HG03175 (cell line): ENCODE results near the gene CACNB4.
"Not testable (repeated sequence)": the region's sequence is repeated elsewhere in the genome, so short reads cannot be mapped to it uniquely, and the experiment has no call there.

Experiments used
- ATAC-seq: cut with Tn5 transposase; IDR thresholded peaks from one replicate; pipeline ENCODE4 v1.9.1; 2021; ENCODE audit warnings: mild to moderate bottlenecking, moderate library complexity; ENCODE audit not compliant: unreplicated experiment

The CACNB4 gene

DNA sequence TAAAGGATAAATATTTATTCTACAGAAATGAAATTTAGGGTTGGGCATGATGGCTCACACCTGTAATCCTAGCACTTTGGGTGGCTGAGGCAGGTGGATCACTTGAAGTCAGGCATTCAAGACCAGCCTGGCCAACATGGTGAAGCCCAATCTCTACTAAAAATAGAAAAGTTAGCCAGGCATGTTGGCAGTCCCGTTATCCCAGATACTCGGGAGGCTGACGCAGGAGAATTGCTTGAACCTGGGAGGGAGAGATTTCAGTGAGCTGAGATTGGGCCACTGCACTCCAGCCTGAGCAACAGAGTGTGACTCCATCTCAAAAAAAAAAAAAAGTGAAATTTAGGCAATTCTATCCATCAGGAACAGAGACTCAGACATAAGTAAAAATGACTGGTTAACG is 8.1 kb downstream of the CACNB4 start:
- not testable (repeated sequence) for ATAC-seq

DNA sequence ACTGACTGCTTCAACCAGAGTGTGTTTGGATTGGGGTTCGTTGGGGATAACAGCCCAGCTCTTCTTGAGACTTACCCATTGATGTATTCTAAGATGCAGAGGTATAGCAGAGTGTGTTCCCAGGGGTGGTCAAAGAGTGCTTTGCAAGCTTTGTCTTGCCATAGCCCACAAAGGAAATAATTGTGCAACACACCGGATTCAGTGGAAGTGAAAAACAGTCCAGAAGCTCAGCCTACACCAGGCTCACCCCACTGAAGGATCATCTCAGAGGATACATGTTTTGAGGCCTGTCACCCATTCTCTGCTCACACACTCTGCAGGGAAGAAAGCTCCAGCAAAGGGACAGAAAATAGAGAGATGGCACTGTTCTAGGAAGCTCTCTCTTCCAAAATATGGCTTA is 9.6 kb downstream of the CACNB4 start:
- no peak for ATAC-seq

DNA sequence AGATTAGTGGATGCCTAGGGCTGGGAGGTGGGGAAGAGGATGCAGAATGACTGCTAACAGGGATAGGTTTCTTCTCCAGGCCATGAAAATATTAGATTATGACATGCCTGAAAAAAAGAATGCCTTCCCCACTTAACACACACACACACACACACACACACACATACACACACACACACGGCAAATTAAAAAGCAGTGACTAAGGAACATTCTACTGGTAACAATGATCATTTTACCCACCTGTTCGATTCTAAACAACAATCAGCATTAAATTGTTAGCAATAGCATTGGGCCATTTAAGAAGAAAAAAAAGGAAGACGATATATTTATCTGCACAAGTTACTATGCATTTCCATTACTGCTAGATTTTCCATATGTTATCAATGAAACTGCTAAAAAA is 10.8 kb downstream of the CACNB4 start:
- ATAC-seq = no peak

DNA sequence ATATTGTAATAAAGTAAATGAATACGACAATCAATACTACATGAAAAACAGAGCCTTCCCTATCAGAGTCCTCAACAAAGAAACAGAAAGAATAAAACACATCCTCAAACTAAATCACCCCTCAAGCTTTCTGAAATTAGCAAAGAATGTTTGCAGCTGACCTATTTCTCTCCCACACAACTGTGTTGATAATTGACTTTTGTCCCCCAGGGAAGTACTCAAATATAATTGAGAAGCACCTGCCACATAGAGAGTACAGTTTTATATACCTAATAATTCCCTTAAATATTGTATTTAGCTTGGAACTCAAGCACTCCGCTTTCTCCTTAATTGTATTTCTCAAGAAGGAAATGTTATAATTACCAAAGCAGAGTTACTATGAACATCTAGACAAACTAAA is 12.6 kb downstream of the CACNB4 start:
- ATAC-seq = no peak

DNA sequence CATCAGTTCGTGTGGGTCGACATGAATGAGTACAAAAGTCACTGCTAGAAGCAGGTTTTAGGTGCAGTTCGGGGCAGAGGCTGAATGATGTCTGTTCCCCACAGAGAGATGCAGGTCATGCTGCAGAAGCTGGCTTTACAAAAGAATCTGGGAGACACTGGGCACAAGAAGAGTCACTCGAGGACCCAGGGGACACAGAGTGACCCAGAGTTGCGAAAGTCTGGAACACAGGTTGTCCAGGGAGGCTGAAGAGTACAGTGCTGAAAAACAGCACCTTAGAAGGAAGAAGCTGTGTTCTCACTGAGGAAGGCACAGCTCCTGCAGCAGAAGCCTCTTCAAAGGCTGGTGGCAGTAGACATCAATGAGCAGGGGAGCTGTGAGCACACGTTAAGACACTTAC is 14.8 kb downstream of the CACNB4 start:
- no peak for ATAC-seq

DNA sequence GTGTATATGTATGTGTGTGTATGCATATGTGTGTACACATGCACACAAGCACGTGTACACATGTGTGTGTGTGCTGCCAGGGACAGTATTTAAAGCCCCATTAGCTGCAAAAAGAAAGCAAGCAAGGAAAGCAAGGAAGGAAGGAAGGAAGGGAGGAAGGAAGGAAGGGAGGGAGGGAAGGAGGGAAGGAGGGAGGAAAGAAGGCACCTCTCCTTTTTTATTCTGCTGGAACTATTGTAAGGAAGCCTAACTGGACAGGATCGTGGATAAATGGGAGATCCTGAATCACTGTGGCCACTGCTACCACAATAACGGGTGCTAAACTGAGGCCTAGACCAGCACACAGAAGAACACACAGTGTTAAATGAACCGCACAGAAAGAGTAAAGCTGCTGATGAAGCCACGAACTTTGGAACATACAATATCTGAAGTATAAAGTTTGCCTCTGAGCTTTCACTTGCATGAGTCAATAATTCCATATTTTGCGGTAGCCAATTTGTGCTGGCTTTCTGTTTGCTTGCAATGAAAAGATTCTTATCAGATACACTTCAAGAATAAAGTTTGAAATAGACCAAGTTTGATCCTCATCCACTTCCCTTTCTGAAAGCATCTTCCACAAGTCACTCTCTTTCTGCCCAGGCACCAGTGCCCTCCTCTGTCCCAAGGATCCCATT is 15.5 kb downstream of the CACNB4 start:
- ATAC-seq = no peak

DNA sequence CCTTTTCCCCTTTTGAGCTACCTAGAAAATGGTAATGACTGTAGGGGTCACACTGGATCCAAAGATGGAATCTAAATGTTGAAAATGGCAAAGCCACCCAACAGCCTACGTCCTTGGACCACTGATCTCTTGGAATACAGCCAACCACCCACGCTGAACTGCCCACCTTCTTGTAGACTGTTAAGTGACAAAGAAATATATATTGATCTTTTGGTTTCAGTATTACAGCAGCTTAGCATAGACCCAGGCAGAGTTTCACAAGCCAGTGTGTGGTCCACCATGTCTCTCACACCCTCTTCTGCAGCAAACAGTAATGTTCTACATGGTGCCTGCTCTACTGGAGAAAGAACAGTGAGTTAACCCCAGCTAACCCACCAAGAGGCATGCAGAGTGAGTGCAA is 20.2 kb downstream of the CACNB4 start:
- ATAC-seq = peak; percentile 89

DNA sequence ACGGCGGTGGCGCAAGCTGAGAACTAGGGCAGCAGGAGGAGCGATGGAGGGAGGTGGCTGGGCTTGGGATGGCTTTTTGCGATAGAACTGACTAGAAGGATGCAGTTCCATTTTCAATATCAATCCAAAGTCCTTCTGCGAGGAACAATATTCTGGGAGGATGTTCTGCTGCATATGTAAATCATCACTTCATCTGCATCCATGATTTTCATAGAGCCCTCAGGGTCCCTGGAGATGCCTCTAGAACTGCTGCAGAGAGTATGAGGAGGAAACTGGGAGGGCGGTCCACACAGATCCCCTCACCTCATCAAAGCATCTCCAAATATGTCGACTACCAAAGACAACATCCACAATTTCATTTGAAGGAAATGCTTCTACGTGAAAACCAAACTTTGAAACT is 20.8 kb downstream of the CACNB4 start:
- no peak for ATAC-seq

DNA sequence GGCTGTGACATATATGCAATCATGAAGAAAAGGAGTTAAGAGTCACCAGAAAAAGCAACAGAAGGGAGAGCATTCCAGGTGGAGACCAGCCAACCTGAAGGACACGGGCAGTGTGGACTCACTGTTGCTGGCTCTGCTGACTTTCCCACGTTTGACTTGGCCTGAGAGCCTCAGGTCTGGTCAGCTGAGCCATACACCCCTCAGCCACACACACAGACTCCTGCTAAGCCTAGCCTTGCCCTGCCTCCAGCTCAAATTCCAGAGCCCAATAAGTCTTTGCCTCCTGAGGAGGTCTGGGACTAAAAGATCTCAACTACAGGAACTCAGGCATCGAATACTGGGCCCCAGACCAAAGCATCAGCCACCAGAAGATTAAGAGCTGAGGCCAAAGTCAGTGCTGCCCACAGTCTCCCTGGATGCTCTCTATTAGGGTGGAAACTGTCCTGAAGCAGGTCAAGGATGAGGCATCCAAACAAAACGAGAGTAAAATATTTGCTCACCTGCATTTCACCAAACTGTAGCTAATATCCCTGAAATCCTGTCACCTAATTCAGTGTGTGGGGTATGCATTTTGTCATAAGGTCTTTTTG is 23.3 kb downstream of the CACNB4 start:
- no peak for ATAC-seq

DNA sequence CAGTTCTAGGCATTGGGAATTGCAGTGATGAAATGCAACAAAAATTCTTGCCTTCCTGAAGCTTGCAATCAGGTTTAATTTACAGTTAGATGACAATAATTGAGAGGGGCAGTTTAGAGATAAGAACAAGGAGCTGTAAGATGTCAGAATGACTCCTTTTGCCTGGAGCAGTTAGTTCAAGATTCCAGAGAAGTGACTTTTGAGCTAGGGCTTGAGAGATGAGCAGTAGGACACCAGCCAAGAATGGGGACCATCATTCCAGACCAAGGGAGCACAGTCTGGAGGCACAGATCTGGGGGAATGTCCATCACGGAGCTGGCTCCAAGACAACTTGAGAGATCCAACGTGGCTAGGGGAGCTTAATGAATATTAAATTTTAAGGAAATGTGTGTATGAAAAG is 26.8 kb downstream of the CACNB4 start:
- ATAC-seq = no peak

DNA sequence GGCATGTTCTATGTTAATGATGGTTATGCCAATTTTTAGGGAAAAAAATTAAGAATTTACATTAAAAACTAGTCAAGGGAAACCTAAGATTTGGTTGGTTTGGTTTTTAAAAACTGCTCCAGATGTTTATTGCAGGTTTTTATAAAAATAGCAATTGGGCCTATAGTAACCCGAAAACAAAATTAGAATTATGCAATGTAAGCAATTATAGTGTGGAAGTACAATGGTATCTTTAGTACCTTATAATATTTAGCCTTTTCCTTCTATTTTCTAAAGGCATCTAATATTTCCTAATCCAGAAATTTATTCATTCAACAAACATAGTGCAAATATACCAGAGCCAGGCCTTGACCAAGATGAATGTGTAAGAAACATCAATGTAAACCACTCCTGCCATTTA is 27.3 kb downstream of the CACNB4 start:
- ATAC-seq = no peak

DNA sequence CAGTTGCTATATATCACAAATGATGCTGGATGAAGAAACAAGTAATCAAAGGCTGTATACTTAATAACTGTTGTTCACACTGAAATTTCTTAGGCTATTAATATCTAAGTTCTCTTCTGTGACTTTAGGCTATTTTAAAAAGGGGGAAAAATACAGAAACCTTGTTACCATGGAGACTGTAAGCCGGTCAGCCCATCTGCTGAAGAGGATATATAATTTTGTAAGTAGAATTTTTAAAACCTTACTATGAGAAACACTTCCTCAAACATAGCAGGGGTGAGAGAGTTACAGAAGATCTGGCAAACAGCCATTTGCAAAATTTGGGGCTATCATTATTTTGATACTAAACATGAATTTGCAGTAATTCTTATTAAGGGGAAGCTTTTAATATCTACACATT is 27.8 kb downstream of the CACNB4 start:
- ATAC-seq = peak; percentile 85

DNA sequence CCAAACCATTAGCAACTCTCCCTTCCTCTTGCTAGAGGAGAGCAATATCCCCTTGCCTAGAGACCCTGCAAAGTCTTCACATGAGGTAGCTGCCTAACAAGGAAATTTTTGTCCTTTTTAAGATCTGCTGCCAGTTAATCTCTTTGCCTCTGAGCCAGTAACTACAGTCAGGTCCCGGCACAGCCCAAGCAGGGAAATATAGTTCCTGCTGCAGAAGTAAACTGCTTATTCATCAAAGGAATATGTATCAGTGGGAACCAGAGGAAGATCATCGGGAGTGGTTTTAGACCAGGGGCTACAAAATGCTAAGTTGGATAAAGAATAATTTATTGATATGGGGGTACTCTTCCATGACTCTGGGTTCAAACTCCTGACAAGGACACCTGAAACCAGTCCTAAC is 30.6 kb downstream of the CACNB4 start:
- ATAC-seq = no peak

DNA sequence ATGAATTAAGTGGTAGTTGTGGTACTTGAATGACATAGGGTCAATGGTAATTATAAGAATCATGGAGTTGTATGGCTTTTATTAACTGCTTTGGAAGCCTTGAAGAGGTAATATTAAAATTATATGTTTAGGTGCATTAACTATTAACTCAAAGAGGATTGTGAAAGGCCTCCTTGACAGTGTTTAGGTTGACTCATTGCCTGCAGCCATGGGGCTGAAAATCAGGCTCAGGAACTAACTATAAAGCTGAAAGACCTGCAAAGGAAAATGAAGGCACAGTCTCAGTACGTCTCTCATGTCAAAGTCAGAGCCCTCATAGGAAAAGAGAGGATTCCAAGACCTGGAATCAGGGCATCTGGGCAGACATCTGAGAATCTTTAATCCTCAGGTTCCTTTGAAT is 31.0 kb downstream of the CACNB4 start:
- ATAC-seq = no peak

DNA sequence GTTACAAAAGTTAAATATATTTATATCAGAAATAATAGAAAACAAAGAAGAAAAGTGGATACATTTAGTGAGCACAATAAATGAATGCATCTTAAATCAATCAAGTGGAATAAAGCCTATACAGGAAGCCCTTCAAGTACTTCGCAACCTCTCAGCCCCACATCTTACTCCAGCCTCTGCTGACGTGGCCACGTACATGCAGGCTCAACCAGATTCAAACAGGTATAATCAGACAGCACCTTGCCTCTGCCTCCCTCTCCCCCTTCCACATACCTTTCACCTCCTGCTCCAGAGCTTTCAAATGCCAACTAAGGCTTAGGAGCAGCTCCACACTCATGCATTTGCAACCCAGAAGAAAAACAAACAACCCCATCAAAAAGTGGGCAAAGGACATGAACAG is 32.9 kb downstream of the CACNB4 start:
- ATAC-seq = no peak

DNA sequence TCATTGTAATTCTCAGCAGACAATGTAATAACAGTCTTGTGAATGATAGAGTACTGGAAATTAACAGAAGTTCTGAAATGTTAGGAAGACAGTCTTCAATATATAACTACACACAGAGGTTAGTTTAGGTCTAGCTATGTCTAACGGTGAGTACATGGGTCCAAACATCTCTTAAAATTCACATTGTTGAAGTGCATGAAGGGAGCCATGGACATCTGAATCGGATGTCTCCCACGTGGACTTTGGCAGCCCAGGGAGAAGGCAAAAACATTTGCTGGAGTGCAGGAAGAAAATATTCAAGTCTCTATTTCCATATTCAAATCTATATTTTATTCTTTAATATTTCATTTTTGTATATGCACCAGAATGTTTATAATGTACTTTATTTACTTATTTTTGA is 34.8 kb downstream of the CACNB4 start:
- no peak for ATAC-seq

DNA sequence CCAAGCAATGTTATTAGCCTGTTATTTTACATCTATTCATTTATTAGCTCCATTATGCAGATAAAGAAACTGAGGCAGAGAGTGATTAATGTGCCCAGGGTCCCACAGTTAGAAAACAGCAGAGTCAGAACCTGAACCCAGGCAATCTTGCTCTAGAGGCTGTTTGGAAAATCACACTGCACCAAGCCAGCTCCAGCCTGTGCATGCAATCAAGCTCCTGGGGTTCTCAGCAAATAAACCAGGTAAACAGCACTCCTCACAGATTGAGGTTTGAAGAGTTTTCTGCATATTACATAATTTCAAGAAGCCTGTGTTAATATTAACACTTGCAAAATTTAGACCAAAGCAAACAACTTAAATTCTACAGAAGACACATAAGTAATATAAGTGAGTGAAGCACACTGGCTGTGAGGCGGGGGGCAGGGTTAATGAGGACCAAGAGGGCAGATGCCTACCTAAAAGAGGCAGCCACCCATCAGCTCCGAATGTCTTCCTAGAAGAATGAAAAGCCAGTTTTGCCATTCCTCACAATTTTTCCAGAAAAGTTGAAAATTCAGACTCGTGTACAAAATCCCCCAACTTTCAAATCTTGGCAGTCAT is 35.4 kb downstream of the CACNB4 start:
- ATAC-seq = no peak

DNA sequence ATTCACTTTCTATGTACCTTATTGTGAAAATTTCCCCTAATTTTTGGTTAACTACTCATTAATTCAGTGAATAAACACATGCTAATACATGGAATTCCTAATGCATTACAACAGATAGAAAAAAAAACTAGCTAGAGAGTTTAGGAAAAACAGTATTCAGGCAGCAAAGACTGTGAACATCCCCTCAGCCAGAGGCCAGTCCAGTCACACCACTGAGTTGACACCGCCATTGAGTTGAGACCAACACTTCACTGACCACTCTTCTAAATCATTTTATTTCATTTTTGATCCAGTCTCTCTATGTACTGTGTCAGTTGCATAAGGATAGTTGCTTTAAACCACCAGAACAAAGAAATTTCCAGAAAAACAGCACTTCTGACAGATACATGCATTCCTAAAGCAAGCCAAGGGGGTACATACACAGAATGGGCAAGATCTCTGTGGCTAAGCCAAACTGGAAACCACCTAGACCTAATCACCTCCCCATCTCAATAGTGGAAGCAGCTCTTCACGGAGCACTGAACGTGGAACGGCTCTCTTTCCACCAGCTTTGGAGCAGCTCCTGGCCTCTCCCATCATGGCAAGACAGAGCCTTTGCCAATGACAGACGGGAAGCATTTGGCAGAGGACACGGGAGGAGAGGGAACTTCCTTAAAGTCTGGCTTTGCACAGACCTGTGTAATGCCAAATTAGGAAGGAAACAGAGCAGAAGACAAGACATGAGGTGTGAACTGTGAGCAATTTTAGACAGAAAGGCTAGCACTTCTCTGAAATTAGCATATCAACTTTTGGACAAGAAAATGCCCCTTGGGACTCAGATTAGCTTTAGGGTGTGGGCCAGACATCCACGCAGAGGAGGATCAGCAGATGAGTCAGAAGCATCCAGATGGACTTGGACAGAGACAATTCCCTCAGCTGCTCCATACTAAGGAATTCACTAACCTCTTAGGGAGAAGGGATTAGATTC is 36.4 kb downstream of the CACNB4 start:
- ATAC-seq = peak; percentile 83

DNA sequence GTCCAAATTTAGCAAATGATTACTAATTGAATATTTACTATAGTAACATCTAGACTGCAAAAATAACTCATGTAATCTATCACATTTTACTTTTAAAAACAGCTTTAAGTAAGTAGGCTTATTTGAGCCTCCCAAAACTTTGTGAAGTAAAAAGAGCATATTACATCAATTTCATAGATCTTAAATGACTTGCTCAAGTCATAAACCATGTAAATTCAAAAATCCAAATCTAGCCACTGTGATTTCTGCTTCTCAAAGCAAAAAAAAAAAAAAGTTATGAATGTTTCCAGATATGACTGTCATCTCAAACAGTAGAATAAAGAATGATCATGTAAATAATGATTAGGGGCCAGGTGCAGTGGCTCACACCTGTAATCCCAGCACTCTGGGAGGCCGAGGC is 37.5 kb downstream of the CACNB4 start:
- ATAC-seq = no peak

DNA sequence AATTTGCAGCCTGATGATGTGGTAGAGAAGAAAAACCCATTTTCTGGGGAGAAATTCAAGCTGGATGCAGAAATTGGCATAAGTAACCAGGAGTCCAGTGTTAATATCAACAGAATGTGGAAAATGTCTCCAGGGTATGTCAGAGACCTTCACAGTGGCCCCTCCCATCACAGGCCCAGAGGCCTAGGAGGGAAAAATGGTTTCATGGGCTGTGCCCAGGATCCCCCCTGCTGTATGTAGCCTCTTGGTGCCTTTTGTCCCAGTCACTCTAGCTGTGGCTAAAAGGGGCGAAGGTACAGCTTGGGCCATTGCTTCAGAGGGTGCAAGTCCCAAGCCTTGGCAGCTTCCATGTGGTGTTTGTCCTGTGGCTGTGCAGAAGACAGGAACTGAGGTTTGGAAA is 40.2 kb downstream of the CACNB4 start:
- no peak for ATAC-seq

DNA sequence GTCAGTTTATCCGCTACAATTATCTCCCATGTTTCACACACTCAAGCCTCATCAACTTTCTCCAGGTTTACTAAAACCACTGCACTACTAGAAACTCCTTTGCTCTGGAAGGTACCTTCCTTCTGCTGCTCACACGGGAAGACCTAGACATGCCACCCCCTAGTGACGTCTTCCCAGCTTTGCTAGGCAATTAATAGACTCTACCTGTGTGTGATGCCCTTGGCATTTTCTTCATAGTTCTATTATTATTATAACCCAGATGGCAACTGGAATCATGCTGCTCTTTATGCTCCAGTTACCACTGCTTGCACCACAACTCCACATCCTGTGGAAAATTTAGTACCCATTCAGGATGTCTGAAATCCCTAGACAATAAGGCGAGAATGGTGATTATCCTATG is 42.4 kb downstream of the CACNB4 start:
- no peak for ATAC-seq
